Progenitor cell of endocrine pancreas (in vitro differentiated cells): ENCODE measurements around the gene SLC6A7. TPM values are rescaled to one million over a fixed set of nuclear protein-coding genes. Genes with fewer than 3 reads are reported as not detected.

Experiments used
- DNase-seq: peaks from one replicate; pipeline ENCODE4 v3.0.0; 2021; ENCODE audit warnings: low spot score; ENCODE audit not compliant: unreplicated experiment
- H3K27ac Mint-ChIP-seq: 2 replicates; pipeline ENCODE4 v1.8.0; 2021; ENCODE audit warnings: mild to moderate bottlenecking, moderate library complexity, mixed read lengths
- H3K27me3 Mint-ChIP-seq: 2 replicates; pipeline ENCODE4 v1.8.0; 2021; ENCODE audit warnings: mixed read lengths
- H3K36me3 Mint-ChIP-seq: 2 replicates; pipeline ENCODE4 v1.8.0; 2022; ENCODE audit warnings: mixed read lengths; ENCODE audit not compliant: insufficient read depth
- H3K4me1 Mint-ChIP-seq: 2 replicates; pipeline ENCODE4 v1.8.0; 2021; ENCODE audit warnings: low read depth, mixed read lengths
- H3K4me3 Mint-ChIP-seq: 2 replicates; pipeline ENCODE4 v1.8.0; 2021; ENCODE audit warnings: low read depth, mild to moderate bottlenecking, moderate library complexity, mixed read lengths
- H3K9me3 Mint-ChIP-seq: 2 replicates; pipeline ENCODE4 v1.8.0; 2021; ENCODE audit warnings: low read depth, mixed read lengths
- total RNA-seq: library from RNA; stranded (reverse); gene quantifications from 2 replicates; pipeline ENCODE4 v1.2.1, GENCODE V29; 2021
- TF ChIP-seq, protein P1 (sequence below): fragments of 200-600 bp; sonication (generic); IDR thresholded peaks from one replicate; pipeline ENCODE4 v1.5.0; 2021; ENCODE audit warnings: antibody characterized with exemption, mild to moderate bottlenecking; ENCODE audit not compliant: unreplicated experiment

Gene SLC6A7
- total RNA-seq, 1 donor from 2014 or later: not detected

DNA sequence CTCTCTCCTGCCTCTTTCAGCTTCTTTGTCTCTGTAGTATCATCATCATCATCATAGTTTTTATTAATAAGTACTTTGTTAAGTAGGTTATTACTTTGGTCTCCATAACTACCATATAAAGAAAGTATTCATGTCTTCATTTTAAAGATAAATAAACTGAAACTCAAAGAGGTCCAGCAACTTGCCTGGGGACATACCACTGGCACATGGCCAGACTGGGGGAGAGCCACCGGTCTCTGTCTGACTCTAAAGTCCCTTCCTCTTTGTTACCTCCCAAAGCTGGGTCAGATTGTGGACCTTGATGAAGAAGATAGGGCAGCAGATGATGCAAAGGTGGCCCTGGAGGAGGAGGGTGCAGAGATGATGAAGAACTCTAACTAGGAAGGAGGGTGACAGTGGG lies 14.8 kb upstream of the SLC6A7 start:
- DNase-seq: no peak
- Mint-ChIP-seq H3K27me3 (peaks cover 35% of the 10 kb centered on the region), H3K27ac (no peak overlapping the region), H3K9me3 (no peaks in the 10 kb centered on the region), H3K4me3 (no peak overlapping the region), H3K36me3 (no peaks in the 10 kb centered on the region), H3K4me1 (peaks cover 1% of the 10 kb centered on the region)
- TF ChIP-seq, protein P1, sequence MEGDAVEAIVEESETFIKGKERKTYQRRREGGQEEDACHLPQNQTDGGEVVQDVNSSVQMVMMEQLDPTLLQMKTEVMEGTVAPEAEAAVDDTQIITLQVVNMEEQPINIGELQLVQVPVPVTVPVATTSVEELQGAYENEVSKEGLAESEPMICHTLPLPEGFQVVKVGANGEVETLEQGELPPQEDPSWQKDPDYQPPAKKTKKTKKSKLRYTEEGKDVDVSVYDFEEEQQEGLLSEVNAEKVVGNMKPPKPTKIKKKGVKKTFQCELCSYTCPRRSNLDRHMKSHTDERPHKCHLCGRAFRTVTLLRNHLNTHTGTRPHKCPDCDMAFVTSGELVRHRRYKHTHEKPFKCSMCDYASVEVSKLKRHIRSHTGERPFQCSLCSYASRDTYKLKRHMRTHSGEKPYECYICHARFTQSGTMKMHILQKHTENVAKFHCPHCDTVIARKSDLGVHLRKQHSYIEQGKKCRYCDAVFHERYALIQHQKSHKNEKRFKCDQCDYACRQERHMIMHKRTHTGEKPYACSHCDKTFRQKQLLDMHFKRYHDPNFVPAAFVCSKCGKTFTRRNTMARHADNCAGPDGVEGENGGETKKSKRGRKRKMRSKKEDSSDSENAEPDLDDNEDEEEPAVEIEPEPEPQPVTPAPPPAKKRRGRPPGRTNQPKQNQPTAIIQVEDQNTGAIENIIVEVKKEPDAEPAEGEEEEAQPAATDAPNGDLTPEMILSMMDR: no peak

DNA sequence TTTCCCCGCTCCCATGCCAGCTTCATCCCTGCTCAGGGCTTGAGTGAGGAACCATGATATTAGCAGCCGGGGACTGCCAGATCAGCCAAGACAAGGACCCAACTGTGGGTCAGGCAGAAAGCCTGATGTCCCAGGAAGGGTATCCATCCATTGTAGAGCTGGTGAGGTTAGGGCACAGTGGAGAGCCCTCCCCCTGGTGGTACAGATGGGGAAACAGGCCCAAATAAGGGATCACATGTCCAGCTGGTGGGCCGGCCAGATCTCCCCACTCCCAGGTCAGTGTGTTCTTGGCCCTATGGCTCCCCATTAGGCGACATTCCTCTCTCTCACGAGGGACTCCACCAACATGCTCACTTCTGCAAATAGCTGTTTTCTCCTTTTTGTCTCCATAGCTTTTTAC lies 14.3 kb upstream of the SLC6A7 start:
- Mint-ChIP-seq H3K27me3 (peaks cover 31% of the 10 kb centered on the region), H3K9me3 (no peaks in the 10 kb centered on the region)
- TF ChIP-seq, protein P1: peak; percentile 53

GRCh38 chr5:150176745-150177477 lies 13.0 kb upstream of the SLC6A7 start:
- Mint-ChIP-seq H3K36me3 (no peaks in the 10 kb centered on the region), H3K4me3 (no peak overlapping the region), H3K27me3 (peaks cover 32% of the 10 kb centered on the region), H3K27ac (no peak overlapping the region), H3K9me3 (no peaks in the 10 kb centered on the region), H3K4me1 (peaks cover 1% of the 10 kb centered on the region)
- DNase-seq: no peak
- TF ChIP-seq, protein P1: no peak

More for the DNA sequence above, 14.3 kb upstream of the SLC6A7 start:
- Mint-ChIP-seq H3K27ac (no peak overlapping the region), H3K4me1 (peaks cover 1% of the 10 kb centered on the region), H3K36me3 (no peaks in the 10 kb centered on the region), H3K4me3 (no peak overlapping the region)
- DNase-seq: no peak

DNA sequence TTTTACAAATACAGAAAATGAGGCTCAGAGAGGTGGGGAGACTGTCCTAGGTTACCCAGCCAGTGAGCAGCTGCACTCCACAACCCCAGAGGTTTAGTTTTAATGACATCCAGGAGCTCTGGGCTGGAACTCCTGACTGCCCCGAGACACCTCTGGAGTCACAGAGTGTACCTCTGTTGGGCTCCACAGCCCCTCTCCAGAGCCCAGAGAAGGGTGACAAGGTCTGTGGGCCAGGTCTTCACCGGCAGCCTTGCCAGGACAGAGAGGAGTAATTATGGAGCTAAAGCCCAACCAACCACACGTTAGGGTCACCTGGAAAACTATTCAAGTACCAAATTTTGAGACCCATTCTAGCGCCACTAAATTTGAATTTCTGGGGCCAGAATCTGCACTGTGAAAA lies 12.1 kb upstream of the SLC6A7 start:
- no peaks in the 10 kb centered on the region for H3K36me3 Mint-ChIP-seq
- H3K4me3 Mint-ChIP-seq: no peak overlapping the region
- H3K9me3 Mint-ChIP-seq: no peaks in the 10 kb centered on the region
- TF ChIP-seq, protein P1: no peak
- peaks cover 1% of the 10 kb centered on the region for H3K4me1 Mint-ChIP-seq
- no peak overlapping the region for H3K27ac Mint-ChIP-seq
- H3K27me3 Mint-ChIP-seq: peaks cover 34% of the 10 kb centered on the region
- no peak for DNase-seq

DNA sequence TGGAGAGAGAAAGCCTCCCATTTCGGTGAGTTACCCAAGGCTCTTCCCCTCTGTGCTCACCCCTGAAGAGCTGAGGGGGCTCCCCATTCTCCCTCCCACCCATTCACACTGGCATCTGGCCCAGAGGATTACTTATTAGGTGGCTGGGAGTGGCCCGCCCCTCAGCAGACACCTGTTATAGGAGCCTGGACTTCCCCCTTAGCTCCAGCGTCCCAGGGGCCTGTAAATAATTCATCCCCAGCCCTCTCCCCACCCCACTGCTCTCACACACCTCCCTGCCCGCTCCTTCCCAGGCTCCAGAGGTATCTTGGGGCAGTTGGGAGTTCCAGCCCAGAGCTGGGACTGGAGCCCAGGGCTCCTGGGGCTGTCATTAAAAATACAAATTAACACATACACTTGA lies 11.6 kb upstream of the SLC6A7 start:
- DNase-seq: no peak
- TF ChIP-seq, protein P1: no peak
- Mint-ChIP-seq H3K9me3 (no peaks in the 10 kb centered on the region), H3K4me3 (no peak overlapping the region), H3K36me3 (no peaks in the 10 kb centered on the region), H3K4me1 (peaks cover under 1% of the 10 kb centered on the region), H3K27me3 (peaks cover 35% of the 10 kb centered on the region), H3K27ac (no peak overlapping the region)
